Dedifferentiated amniotic fluid mesenchymal stem cell (primary cell): Measurements from ENCODE around the gene ARMC5.
"Not testable (repeated sequence)": the region's sequence is repeated elsewhere in the genome, so short reads cannot be mapped to it uniquely, and the experiment has no call there.

ENCODE experiments used
- DNase-seq: peaks from one replicate; pipeline ENCODE4 v3.0.0-alpha.2; 2016; ENCODE audit errors: extremely low spot score

The ARMC5 gene

GRCh38 chr16:31476303-31477219 is 17.3 kb downstream of the ARMC5 start:
- no peak for DNase-seq

- no peak for DNase-seq
Observed at GRCh38 chr16:31477220-31478216, 18.2 kb downstream of the ARMC5 start.

GRCh38 chr16:31478956-31479355 is 19.7 kb downstream of the ARMC5 start:
- DNase-seq: no peak

GRCh38 chr16:31479751-31480150 is 20.4 kb downstream of the ARMC5 start:
- no peak for DNase-seq

GRCh38 chr16:31480851-31481536 is 21.7 kb downstream of the ARMC5 start:
- no peak for DNase-seq

- DNase-seq: no peak
Observed at GRCh38 chr16:31483081-31483480, 23.8 kb downstream of the ARMC5 start, which contains the start of gene SLC5A2. Gene SLC5A2, plus strand, starts transcription at chr16:31483123. Its CDS starts 14 bp downstream, at chr16:31483137.

- DNase-seq: not testable (repeated sequence)
Observed at GRCh38 chr16:31484048-31484447, 24.7 kb downstream of the ARMC5 start.

- DNase-seq: no peak
Observed at GRCh38 chr16:31484491-31485171, 25.3 kb downstream of the ARMC5 start.

GRCh38 chr16:31485571-31485970 is 26.3 kb downstream of the ARMC5 start:
- DNase-seq: no peak

GRCh38 chr16:31486045-31486444 is 26.7 kb downstream of the ARMC5 start:
- DNase-seq: no peak

- no peak for DNase-seq
Observed at GRCh38 chr16:31487071-31487719, 27.9 kb downstream of the ARMC5 start.

- no peak for DNase-seq
Observed at GRCh38 chr16:31487720-31488467, 28.6 kb downstream of the ARMC5 start.

GRCh38 chr16:31488468-31489297 is 29.4 kb downstream of the ARMC5 start:
- DNase-seq: no peak

- DNase-seq: no peak
Observed at GRCh38 chr16:31489298-31489564, 29.9 kb downstream of the ARMC5 start.

- no peak for DNase-seq
Observed at GRCh38 chr16:31489616-31490584, 30.6 kb downstream of the ARMC5 start.

- no peak for DNase-seq
Observed at GRCh38 chr16:31491778-31492418, 32.6 kb downstream of the ARMC5 start.

- DNase-seq: no peak
Observed at GRCh38 chr16:31493506-31494125, 34.3 kb downstream of the ARMC5 start.
